ENCODE results near the gene KCTD16. TPM values are rescaled to one million over a fixed set of nuclear protein-coding genes. Genes with fewer than 3 reads are reported as not detected.

KCTD16 gene
- total RNA-seq, 1 donor from 2014 or later: 24.3 TPM

DNA sequence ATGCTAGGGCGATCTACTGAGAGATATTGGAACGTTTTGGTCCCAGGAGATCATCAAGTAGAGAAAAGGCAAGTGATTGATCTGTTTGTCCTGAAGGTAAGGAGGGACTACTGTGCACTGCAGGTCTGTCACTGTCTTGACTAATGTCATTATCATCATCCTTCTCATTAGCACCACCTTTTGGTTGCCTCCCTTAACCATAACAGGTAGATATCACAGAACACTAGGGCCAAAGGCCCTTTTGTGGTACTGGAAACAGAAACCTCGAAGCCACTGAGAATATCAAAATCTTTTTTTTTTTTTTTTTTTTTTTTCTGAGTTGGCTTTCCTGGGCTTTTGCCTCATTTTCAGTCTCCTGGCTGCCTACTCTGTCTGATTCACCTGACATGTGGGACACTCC is 134.0 kb downstream of the KCTD16 start:
- Mint-ChIP-seq H3K9me3 (ENCODE audit: low read depth) (peaks cover 4% of the 10 kb centered on the region), H3K27ac (no peak overlapping the region), H3K4me1 (ENCODE audit: low read depth) (peaks cover 16% of the 10 kb centered on the region), H3K36me3 (ENCODE audit: insufficient read depth) (peaks cover 4% of the 10 kb centered on the region), H3K4me3 (ENCODE audit: low read depth) (no peak overlapping the region), H3K27me3 (no peaks in the 10 kb centered on the region)
- no peak for DNase-seq (ENCODE audit: low spot score, unreplicated experiment)
- TF ChIP-seq, protein P1, sequence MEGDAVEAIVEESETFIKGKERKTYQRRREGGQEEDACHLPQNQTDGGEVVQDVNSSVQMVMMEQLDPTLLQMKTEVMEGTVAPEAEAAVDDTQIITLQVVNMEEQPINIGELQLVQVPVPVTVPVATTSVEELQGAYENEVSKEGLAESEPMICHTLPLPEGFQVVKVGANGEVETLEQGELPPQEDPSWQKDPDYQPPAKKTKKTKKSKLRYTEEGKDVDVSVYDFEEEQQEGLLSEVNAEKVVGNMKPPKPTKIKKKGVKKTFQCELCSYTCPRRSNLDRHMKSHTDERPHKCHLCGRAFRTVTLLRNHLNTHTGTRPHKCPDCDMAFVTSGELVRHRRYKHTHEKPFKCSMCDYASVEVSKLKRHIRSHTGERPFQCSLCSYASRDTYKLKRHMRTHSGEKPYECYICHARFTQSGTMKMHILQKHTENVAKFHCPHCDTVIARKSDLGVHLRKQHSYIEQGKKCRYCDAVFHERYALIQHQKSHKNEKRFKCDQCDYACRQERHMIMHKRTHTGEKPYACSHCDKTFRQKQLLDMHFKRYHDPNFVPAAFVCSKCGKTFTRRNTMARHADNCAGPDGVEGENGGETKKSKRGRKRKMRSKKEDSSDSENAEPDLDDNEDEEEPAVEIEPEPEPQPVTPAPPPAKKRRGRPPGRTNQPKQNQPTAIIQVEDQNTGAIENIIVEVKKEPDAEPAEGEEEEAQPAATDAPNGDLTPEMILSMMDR (IDR thresholded peaks at IDR 0.05; ENCODE audit: unreplicated experiment): no peak

DNA sequence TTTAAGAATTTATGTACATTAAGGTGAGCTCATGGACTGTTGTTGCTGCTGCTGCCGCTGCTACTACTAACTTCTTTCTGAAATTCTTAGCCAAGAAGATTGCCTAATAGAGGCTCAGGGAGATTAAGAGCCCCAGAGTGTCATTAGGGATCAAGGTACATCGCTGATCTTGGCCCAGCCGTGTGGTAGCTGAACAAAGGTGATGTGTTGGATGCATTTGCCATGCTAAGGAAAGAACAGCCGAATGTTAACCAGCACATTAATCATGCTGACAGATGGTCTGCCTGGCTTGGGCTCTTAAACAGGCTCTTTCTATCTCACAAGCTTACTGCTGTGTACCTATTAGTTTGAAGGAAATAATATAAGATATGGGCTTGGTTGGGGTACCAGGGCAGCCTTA is 137.1 kb downstream of the KCTD16 start:
- H3K9me3 Mint-ChIP-seq (ENCODE audit: low read depth): peaks cover 4% of the 10 kb centered on the region
- no peak overlapping the region for H3K4me3 Mint-ChIP-seq (ENCODE audit: low read depth)
- no peaks in the 10 kb centered on the region for H3K27me3 Mint-ChIP-seq
- TF ChIP-seq, protein P1 (IDR thresholded peaks at IDR 0.05; ENCODE audit: unreplicated experiment): no peak
- peaks cover 3% of the 10 kb centered on the region for H3K36me3 Mint-ChIP-seq (ENCODE audit: insufficient read depth)
- peak overlapping the region; percentile 62 for H3K27ac Mint-ChIP-seq
- no peak for DNase-seq (ENCODE audit: low spot score, unreplicated experiment)
- peaks cover 21% of the 10 kb centered on the region for H3K4me1 Mint-ChIP-seq (ENCODE audit: low read depth)

DNA sequence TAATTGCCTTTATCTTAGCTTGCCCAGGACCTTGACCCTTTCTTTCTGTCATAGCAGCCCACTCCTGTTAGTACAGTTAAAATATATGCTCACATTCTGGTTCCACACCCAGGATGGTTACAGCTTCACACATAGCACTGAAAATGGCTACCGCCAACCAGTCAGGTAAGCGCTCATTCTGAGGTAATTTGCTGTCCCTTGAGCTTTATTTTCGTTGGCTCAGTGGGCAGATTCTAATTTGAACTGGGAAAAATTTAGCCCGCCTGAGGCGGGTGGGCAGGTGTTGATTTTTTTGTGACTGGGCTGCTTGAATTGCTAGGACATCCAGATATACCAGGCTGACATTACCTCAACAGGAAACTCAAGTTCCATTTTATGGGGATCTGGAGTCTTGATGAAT is 137.5 kb downstream of the KCTD16 start:
- no peak overlapping the region for H3K27ac Mint-ChIP-seq
- H3K9me3 Mint-ChIP-seq (ENCODE audit: low read depth): peaks cover 4% of the 10 kb centered on the region
- TF ChIP-seq, protein P1 (IDR thresholded peaks at IDR 0.05; ENCODE audit: unreplicated experiment): no peak
- DNase-seq (ENCODE audit: low spot score, unreplicated experiment): no peak
- H3K4me1 Mint-ChIP-seq (ENCODE audit: low read depth): peaks cover 24% of the 10 kb centered on the region
- no peak overlapping the region for H3K4me3 Mint-ChIP-seq (ENCODE audit: low read depth)
- peaks cover 3% of the 10 kb centered on the region for H3K36me3 Mint-ChIP-seq (ENCODE audit: insufficient read depth)
- H3K27me3 Mint-ChIP-seq: no peaks in the 10 kb centered on the region

DNA sequence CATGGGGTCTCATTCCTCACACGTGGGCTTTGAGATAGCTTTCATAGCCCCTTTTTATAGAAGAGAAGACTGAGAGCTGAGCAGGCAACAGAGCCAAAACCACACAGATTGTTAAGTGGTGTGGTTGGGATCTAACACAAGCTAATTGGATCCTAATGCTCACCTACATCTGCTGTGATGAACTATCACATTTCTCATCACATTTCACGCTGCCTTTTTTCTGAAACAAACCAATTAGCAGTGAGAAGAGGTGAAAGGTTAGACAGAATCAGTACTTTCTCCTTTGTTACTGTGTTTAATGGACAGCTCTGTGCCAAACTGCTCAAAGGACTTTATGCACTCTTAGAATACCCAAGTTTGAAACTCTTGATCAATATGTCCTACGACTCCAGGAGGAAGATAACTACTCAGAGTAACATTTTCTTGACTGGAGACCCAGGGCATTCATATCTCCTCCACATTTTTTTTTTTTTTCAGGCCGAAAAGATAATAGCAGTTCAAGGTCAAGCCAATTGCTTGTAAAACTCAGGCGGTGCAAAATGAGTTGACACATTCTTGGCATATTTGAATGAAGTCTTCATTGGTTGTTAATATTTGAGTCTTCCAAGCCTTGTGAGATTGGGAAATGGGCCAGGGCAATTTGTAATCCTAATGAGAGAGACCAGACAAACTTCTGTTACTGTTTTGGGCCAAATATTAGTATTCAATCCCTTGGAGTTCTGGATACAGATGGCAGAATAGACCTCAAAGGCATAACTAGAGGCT is 138.4 kb downstream of the KCTD16 start:
- H3K4me1 Mint-ChIP-seq (ENCODE audit: low read depth): peaks cover 24% of the 10 kb centered on the region
- peaks cover 3% of the 10 kb centered on the region for H3K36me3 Mint-ChIP-seq (ENCODE audit: insufficient read depth)
- H3K9me3 Mint-ChIP-seq (ENCODE audit: low read depth): peaks cover 4% of the 10 kb centered on the region
- peak overlapping the region; percentile 77 for H3K27ac Mint-ChIP-seq
- H3K27me3 Mint-ChIP-seq: no peaks in the 10 kb centered on the region
- TF ChIP-seq, protein P1 (IDR thresholded peaks at IDR 0.05; ENCODE audit: unreplicated experiment): no peak
- H3K4me3 Mint-ChIP-seq (ENCODE audit: low read depth): peak overlapping the region; percentile 20
- no peak for DNase-seq (ENCODE audit: low spot score, unreplicated experiment)

DNA sequence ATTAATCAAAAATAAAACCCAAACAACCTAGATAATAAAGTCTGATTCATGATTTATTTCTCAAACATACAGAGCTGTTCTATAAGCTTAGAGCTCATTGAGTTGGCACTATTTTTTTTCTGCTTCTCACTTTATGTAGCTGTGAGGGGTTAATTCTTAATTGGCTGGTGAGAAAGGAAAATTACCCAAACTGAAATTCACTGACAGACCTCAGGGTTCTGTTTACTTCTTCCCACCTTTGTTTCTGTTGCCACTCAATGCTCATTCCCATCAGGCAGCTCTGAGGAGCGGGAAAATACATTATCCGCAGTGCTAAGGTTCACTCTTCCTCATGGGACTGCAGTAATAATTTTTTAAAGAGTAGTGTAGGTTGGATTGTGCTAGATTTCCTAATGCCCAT is 139.9 kb downstream of the KCTD16 start:
- Mint-ChIP-seq H3K27me3 (no peaks in the 10 kb centered on the region), H3K27ac (no peak overlapping the region), H3K4me1 (ENCODE audit: low read depth) (peaks cover 19% of the 10 kb centered on the region), H3K36me3 (ENCODE audit: insufficient read depth) (peaks cover 3% of the 10 kb centered on the region), H3K4me3 (ENCODE audit: low read depth) (no peak overlapping the region), H3K9me3 (ENCODE audit: low read depth) (peaks cover 4% of the 10 kb centered on the region)
- no peak for DNase-seq (ENCODE audit: low spot score, unreplicated experiment)
- TF ChIP-seq, protein P1 (IDR thresholded peaks at IDR 0.05; ENCODE audit: unreplicated experiment): no peak

Data from progenitor cell of endocrine pancreas (in vitro differentiated cells).